Neutrophil (primary cell): ENCODE results near the gene ZNF283.

Experiments
- H3K27ac ChIP-seq: fragments of 200-600 bp; sonication (generic); 2 replicates; pipeline ENCODE4 v1.5.1; 2016; ENCODE audit warnings: mild to moderate bottlenecking, moderate library complexity
- H3K27me3 ChIP-seq: fragments of 200-600 bp; sonication (generic); 2 replicates; pipeline ENCODE4 v1.6.0; 2016; ENCODE audit warnings: mild to moderate bottlenecking
- H3K36me3 ChIP-seq: fragments of 200-600 bp; sonication (generic); 2 replicates; pipeline ENCODE4 v1.5.1; 2017
- H3K4me1 ChIP-seq, 2 experiments: fragments of 200-600 bp in 1 of 2; sonication (generic) in 1 of 2; 1 replicate in 1 of 2; 2 replicates in 1 of 2; pipeline versions ENCODE4 v1.5.1 to v1.6.1; 2013 to 2016; ENCODE audit warnings: low read depth in 1 of 2, low read length in 1 of 2, mild to moderate bottlenecking in 1 of 2, moderate library complexity in 1 of 2; ENCODE audit not compliant: control insufficient read depth in 1 of 2, insufficient read depth in 1 of 2
- H3K4me3 ChIP-seq, 2 experiments: fragments of 200-600 bp in 1 of 2; sonication (generic) in 1 of 2; 1 replicate in 1 of 2; 2 replicates in 1 of 2; pipeline ENCODE4 v1.5.1; 2013 to 2016; ENCODE audit warnings: low read depth in 1 of 2, low read length in 1 of 2, mild to moderate bottlenecking in 1 of 2, moderate library complexity in 1 of 2
- H3K9me3 ChIP-seq: fragments of 200-600 bp; sonication (generic); 2 replicates; pipeline ENCODE4 v1.5.1; 2016
- TF ChIP-seq, protein P1 (sequence below): fragments of 200-600 bp; sonication (generic); IDR thresholded peaks from 2 replicates; pipeline ENCODE4 v1.5.1; 2016; ENCODE audit warnings: antibody characterized with exemption

Gene ZNF283

DNA sequence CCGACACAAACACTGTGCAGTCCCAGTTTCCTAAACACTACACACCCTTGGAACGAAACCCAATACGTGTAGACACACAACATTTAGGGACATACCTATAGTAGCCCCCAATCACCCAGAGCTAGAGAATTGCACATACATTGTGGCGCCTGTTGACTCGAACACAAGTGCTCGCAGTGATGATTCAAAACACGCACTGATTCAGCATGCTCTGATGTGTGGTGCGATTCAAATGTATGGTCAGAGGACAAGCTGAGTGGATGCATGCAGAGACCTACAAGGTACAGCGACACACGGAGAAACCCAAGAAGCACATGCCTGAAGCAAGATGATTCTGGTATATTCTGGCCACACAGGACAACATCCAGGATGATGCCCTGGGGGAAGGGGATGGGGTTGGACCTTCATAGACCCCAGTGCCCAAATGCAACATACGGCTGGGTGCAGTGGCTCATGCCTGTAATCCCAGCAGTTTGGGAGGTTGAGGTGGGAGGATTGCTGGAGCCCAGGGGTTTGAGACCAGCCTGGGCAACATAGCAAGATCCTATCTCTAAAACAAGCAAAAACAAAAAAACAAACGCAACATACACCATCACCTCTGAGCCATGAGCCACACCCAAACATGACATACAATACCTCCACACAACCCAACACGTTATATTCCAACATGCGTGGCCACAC is 45.4 kb upstream of the ZNF283 start:
- Histone ChIP-seq H3K36me3 (no peaks in the 10 kb centered on the region), H3K27me3 (no peaks in the 10 kb centered on the region), H3K4me1 (peaks cover 47 to 55% of the 10 kb centered on the region in 2 experiments), H3K4me3 (no peak overlapping the region), H3K9me3 (no peaks in the 10 kb centered on the region), H3K27ac (no peak overlapping the region)
- TF ChIP-seq, protein P1, sequence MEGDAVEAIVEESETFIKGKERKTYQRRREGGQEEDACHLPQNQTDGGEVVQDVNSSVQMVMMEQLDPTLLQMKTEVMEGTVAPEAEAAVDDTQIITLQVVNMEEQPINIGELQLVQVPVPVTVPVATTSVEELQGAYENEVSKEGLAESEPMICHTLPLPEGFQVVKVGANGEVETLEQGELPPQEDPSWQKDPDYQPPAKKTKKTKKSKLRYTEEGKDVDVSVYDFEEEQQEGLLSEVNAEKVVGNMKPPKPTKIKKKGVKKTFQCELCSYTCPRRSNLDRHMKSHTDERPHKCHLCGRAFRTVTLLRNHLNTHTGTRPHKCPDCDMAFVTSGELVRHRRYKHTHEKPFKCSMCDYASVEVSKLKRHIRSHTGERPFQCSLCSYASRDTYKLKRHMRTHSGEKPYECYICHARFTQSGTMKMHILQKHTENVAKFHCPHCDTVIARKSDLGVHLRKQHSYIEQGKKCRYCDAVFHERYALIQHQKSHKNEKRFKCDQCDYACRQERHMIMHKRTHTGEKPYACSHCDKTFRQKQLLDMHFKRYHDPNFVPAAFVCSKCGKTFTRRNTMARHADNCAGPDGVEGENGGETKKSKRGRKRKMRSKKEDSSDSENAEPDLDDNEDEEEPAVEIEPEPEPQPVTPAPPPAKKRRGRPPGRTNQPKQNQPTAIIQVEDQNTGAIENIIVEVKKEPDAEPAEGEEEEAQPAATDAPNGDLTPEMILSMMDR = no peak

DNA sequence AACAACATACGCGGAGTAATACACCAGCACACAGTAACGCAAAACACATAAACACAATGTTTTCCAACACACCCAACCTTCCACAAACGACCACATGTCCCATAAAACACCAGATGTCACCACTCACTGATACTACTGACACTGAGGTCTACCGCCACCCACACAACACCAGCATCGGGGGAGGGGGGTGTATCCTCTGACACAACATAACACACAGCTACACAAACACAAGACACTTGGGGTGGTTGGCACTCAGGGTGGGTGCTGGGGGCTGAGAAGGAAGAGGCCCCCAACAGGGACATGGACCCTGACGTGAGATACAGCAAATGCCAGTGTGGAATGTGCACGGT is 44.8 kb upstream of the ZNF283 start:
- Histone ChIP-seq H3K4me3 (no peak overlapping the region), H3K9me3 (no peaks in the 10 kb centered on the region), H3K36me3 (no peaks in the 10 kb centered on the region), H3K4me1 (peaks cover 41 to 50% of the 10 kb centered on the region in 2 experiments), H3K27me3 (no peaks in the 10 kb centered on the region), H3K27ac (no peak overlapping the region)
- TF ChIP-seq, protein P1 = no peak

DNA sequence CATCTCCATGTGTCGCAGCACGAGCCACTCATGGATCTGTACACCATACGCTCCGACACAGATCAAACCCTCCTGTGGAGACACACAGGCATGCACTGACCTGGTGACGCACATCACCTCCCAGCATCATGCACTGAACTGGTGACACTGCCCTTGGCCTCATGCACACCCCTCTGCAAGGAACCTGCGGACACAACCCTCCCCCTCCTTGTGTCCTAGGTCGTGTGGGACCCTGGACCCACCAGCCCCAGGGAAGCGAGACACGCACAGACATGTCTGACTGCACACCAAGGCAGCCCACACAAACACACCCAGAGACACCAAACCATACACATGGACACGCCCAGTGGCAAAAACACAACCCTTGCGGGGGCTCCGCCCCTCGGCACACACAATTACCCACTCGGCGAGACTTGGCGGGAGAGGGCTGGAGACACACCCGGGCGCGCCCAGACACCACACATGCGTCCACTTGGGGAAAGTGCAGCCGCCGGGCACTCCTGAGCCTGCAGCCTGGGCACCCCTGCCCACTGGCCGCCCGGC is 44.4 kb upstream of the ZNF283 start:
- no peaks in the 10 kb centered on the region for H3K36me3 ChIP-seq
- TF ChIP-seq, protein P1 = no peak
- H3K4me1 ChIP-seq = peaks cover 37 to 45% of the 10 kb centered on the region in 2 experiments
- no peaks in the 10 kb centered on the region for H3K9me3 ChIP-seq
- no peak overlapping the region for H3K27ac ChIP-seq
- H3K27me3 ChIP-seq = no peaks in the 10 kb centered on the region
- H3K4me3 ChIP-seq = no peak overlapping the region

DNA sequence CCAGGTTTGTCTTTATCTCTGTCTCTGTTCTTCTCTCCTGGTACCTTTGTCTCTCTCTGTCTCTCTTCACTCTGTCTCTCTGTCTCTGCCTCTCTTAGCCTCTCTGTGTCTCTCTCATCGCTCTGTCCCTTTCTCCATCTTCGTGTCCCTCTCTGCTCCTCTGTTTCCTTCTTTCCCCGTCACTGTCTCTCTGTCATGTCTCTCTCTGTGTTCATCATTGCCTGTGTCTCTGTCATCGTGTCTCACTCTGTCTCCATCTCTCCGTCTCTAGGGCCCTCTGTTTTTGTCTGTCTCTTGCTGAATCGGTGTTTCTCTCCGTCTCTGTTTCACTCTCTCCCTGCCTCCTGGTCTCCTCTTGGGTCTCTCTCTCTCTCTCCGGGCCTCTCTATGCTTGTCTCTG is 43.5 kb upstream of the ZNF283 start:
- Histone ChIP-seq H3K27me3 (no peaks in the 10 kb centered on the region), H3K9me3 (no peaks in the 10 kb centered on the region), H3K4me3 (no peak overlapping the region), H3K27ac (no peak overlapping the region), H3K36me3 (no peaks in the 10 kb centered on the region), H3K4me1 (peaks cover 28 to 36% of the 10 kb centered on the region in 2 experiments)
- TF ChIP-seq, protein P1 = no peak

DNA sequence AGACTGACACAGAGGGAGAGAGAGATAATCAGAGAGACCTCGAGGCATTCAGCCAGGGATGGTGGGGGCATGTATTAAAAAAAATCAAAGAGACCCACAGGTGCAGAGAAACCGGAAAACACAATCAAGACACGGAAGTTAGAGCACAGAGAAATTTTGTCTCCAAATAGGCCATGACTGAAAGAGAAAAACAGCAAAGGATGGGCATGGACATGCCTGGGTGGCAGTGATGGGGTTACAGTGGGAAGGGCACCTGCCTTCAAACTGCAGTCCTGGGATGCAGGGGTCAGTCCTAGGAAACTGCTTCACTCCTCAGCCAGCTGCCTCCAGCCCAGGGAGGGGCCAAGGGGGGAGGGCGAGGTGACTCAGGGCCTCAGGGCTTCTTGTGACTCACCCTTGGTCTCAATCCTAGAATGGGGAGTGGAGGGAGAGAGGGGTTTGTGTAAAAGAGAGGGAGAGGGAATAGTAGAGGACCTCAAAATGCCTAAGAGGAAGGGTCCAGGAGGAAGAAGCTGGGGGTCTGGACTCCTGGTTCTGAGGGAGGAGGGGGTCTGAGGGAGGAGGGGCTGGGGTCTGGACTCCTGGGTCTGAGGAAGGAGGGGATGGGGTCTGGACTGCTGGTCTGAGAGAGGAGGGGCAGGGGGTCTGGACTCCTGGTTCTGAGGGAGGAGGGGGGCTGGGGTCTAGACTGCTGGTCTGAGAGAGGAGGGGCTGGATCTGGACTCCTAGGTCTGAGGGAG is 42.7 kb upstream of the ZNF283 start:
- Histone ChIP-seq H3K4me1 (peaks cover 20 to 28% of the 10 kb centered on the region in 2 experiments), H3K9me3 (no peaks in the 10 kb centered on the region), H3K4me3 (no peak overlapping the region), H3K27ac (no peak overlapping the region), H3K27me3 (no peaks in the 10 kb centered on the region), H3K36me3 (no peaks in the 10 kb centered on the region)
- TF ChIP-seq, protein P1 = no peak
